Endodermal cell (in vitro differentiated cells): ENCODE measurements around the gene CPD. TPM values are rescaled to one million over a fixed set of nuclear protein-coding genes. Genes with fewer than 3 reads are reported as not detected.

ENCODE experiments used
- DNase-seq: peaks from one replicate; pipeline ENCODE4 v3.0.0-alpha.2; 2017
- H3K27ac ChIP-seq: 2 replicates; pipeline ENCODE4 v1.5.1; 2013; ENCODE audit warnings: mild to moderate bottlenecking, low read depth, low read length, moderate library complexity
- H3K27me3 ChIP-seq: 2 replicates; pipeline ENCODE4 v1.6.1; 2013; ENCODE audit warnings: mild to moderate bottlenecking, low read length, moderate library complexity; ENCODE audit not compliant: insufficient read depth, control insufficient read depth, poor library complexity, severe bottlenecking
- H3K36me3 ChIP-seq: 2 replicates; pipeline ENCODE4 v1.7.0; 2013; ENCODE audit warnings: mild to moderate bottlenecking, low read length, moderate library complexity; ENCODE audit not compliant: control insufficient read depth, insufficient read depth
- H3K4me1 ChIP-seq: one replicate; pipeline ENCODE4 v1.7.0; 2013; ENCODE audit warnings: low read length; ENCODE audit not compliant: control insufficient read depth, insufficient read depth
- H3K4me3 ChIP-seq: 2 replicates; pipeline ENCODE4 v1.5.1; 2013; ENCODE audit warnings: mild to moderate bottlenecking, low read length, moderate library complexity
- H3K9ac ChIP-seq: 2 replicates; pipeline ENCODE4 v1.6.1; 2013; ENCODE audit warnings: mild to moderate bottlenecking, low read length, moderate library complexity; ENCODE audit not compliant: poor library complexity, severe bottlenecking; ENCODE audit errors: extremely low read depth
- H3K9me3 ChIP-seq: 2 replicates; pipeline ENCODE4 v1.6.1; 2013; ENCODE audit warnings: mild to moderate bottlenecking, low read length, moderate library complexity; ENCODE audit not compliant: control insufficient read depth
- H3K27ac Mint-ChIP-seq: 2 replicates; pipeline ENCODE4 v1.8.0; 2020; ENCODE audit warnings: mixed read lengths
- H3K27me3 Mint-ChIP-seq: 2 replicates; pipeline ENCODE4 v1.8.0; 2021; ENCODE audit warnings: mild to moderate bottlenecking, mixed read lengths; ENCODE audit not compliant: insufficient read depth
- H3K36me3 Mint-ChIP-seq: 2 replicates; pipeline ENCODE4 v1.8.0; 2020; ENCODE audit warnings: low read depth, mixed read lengths
- H3K4me1 Mint-ChIP-seq: 2 replicates; pipeline ENCODE4 v1.8.0; 2020; ENCODE audit warnings: mixed read lengths
- H3K4me3 Mint-ChIP-seq: 2 replicates; pipeline ENCODE4 v1.8.0; 2020; ENCODE audit warnings: mild to moderate bottlenecking, moderate library complexity, mixed read lengths
- H3K9me3 Mint-ChIP-seq: 2 replicates; pipeline ENCODE4 v1.8.0; 2020; ENCODE audit warnings: mild to moderate bottlenecking, mixed read lengths
- WGBS, 2 experiments: methylation state at CpG; one replicate each; pipeline versions ENCODE4 v1.1.5 to v1.1.7; 2013; ENCODE audit warnings: missing lambda C conversion rate in 2 of 2, mixed read lengths in 1 of 2; ENCODE audit not compliant: insufficient coverage in 1 of 2, insufficient read length in 1 of 2; 5-methylcytosine and 5-hydroxymethylcytosine counted together
- total RNA-seq, 2 donors: library from RNA; stranded (reverse); fragmentation: NEBNext Ultra II Directional in 1 of 2; extraction: Animal tissue kit (Norgen Biotek cat#: 25700) in 1 of 2; gene quantifications; 2 replicates in 1 of 2; 3 replicates in 1 of 2; pipeline ENCODE4 v1.2.1, GENCODE V29; 2021
- TF ChIP-seq, protein P1 (sequence below): fragments of 200-600 bp; sonication (generic); conservative IDR thresholded peaks from 2 replicates; pipeline ENCODE4 v1.5.0; 2021; ENCODE audit warnings: antibody characterized with exemption, mild to moderate bottlenecking

Gene CPD
- total RNA-seq, 2 donors from 2014 or later = 81.7 to 82.1 TPM

DNA sequence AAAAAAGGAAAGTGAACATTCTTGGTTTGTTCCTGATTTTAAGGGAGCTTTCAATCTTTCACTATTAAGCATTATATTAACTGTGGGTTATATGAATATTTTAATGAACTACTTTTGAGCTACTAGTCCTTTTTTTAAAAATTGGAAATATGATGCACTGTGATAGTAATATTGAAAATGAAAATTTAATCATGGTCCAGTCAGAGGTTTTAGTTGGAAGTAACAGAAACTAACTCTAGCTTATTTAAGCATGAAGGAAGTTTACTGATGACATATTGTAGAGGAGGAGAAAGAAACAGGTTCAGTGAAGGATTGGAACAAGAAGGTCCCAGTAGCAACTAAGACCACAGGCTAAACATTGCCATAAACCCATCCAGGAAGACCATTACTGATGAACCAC lies 24.0 kb upstream of the CPD start:
- no peak overlapping the region for H3K27ac Mint-ChIP-seq
- H3K36me3 Mint-ChIP-seq = no peaks in the 10 kb centered on the region
- TF ChIP-seq, protein P1, sequence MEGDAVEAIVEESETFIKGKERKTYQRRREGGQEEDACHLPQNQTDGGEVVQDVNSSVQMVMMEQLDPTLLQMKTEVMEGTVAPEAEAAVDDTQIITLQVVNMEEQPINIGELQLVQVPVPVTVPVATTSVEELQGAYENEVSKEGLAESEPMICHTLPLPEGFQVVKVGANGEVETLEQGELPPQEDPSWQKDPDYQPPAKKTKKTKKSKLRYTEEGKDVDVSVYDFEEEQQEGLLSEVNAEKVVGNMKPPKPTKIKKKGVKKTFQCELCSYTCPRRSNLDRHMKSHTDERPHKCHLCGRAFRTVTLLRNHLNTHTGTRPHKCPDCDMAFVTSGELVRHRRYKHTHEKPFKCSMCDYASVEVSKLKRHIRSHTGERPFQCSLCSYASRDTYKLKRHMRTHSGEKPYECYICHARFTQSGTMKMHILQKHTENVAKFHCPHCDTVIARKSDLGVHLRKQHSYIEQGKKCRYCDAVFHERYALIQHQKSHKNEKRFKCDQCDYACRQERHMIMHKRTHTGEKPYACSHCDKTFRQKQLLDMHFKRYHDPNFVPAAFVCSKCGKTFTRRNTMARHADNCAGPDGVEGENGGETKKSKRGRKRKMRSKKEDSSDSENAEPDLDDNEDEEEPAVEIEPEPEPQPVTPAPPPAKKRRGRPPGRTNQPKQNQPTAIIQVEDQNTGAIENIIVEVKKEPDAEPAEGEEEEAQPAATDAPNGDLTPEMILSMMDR = no peak
- Histone ChIP-seq H3K27me3 (no peaks in the 10 kb centered on the region), H3K4me3 (no peak overlapping the region), H3K4me1 (peaks cover 5% of the 10 kb centered on the region), H3K36me3 (no peaks in the 10 kb centered on the region), H3K9me3 (no peaks in the 10 kb centered on the region), H3K27ac (no peak overlapping the region), H3K9ac (no peak overlapping the region)
- no peak overlapping the region for H3K4me3 Mint-ChIP-seq
- DNase-seq = no peak
- no peaks in the 10 kb centered on the region for H3K27me3 Mint-ChIP-seq
- no peaks in the 10 kb centered on the region for H3K9me3 Mint-ChIP-seq
- H3K4me1 Mint-ChIP-seq = peaks cover 16% of the 10 kb centered on the region

DNA sequence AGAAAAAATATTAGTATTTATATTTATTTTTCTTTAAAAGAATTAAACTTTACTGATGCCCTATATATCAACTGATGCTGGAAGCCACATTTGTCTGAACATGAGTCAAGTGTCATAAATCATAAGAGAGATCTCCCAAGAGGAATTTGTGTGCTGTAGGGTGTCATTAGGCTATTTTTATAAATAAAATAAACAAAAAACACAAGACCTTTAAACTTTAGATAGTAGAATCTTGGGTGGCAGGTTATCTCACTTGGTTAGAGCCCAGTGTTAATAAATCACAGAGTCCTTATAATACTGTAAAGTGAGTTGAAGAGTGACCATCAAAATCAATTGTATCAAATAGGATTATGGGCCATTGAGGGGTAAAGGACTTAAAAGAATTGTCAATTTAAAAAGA lies 21.3 kb upstream of the CPD start:
- Mint-ChIP-seq H3K9me3 (peaks cover 11% of the 10 kb centered on the region), H3K4me1 (peaks cover 16% of the 10 kb centered on the region), H3K36me3 (no peaks in the 10 kb centered on the region), H3K4me3 (no peak overlapping the region), H3K27me3 (no peaks in the 10 kb centered on the region), H3K27ac (no peak overlapping the region)
- H3K36me3 ChIP-seq = no peaks in the 10 kb centered on the region
- H3K4me1 ChIP-seq = peaks cover 5% of the 10 kb centered on the region
- H3K4me3 ChIP-seq = no peak overlapping the region
- peaks cover 16% of the 10 kb centered on the region for H3K9me3 ChIP-seq
- TF ChIP-seq, protein P1 = no peak
- H3K27ac ChIP-seq = no peak overlapping the region
- H3K27me3 ChIP-seq = no peaks in the 10 kb centered on the region
- DNase-seq = no peak
- H3K9ac ChIP-seq = no peak overlapping the region

DNA sequence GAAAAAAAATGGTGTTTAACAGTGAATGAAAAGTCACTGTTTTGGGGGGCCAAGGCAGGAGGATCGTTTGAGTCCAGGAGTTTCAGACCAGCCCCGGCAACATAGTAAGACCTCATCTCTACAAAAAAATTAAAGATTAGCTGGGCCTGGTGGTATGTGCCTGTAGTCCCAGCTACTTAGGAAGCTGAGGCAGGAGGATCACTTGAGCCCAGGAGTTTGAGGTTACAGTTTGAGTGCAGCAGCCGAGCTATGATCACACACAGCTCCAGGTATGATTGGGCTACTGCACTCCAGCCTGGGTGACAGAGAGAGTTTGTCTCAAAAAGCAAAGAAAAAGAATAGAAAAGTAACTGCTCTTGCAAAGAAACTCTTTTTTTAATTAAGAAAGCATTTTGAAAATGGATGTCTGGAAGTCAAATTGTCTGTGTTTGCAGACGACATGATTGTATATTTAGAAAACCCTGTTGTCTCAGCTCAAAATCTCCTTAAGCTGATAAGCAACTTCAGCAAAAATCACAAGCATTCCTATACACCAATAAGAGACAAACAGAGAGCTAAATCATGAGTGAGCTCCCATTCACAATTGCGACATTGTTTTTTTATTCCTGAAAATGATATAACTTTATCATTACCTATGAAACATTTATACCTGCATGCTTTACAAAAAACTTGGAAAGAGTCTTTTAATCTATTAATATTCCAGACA lies 20.5 kb upstream of the CPD start:
- WGBS, 2 experiments = 72 to 83% methylated on average over 3 to 5 of the region's 5 CpGs
- no peak overlapping the region for H3K9ac ChIP-seq
- TF ChIP-seq, protein P1 = no peak
- no peak overlapping the region for H3K27ac ChIP-seq
- H3K9me3 ChIP-seq = peaks cover 19% of the 10 kb centered on the region
- H3K36me3 ChIP-seq = no peaks in the 10 kb centered on the region
- no peaks in the 10 kb centered on the region for H3K27me3 ChIP-seq
- peaks cover 5% of the 10 kb centered on the region for H3K4me1 ChIP-seq
- no peak overlapping the region for H3K4me3 Mint-ChIP-seq
- H3K4me3 ChIP-seq = peak overlapping the region; percentile 59
- H3K9me3 Mint-ChIP-seq = peaks cover 14% of the 10 kb centered on the region
- H3K27me3 Mint-ChIP-seq = no peaks in the 10 kb centered on the region
- no peaks in the 10 kb centered on the region for H3K36me3 Mint-ChIP-seq
- H3K4me1 Mint-ChIP-seq = peaks cover 16% of the 10 kb centered on the region
- DNase-seq = no peak
- H3K27ac Mint-ChIP-seq = no peak overlapping the region
